Tibial artery (tissue), 4 donors: ENCODE measurements around the gene COL5A3.

Experiments
- DNase-seq, 2 donors: peaks; one replicate each; pipeline ENCODE4 v3.0.0-alpha.2; 2019
- H3K27ac ChIP-seq, 2 donors: fragments of 200-600 bp; sonication (generic) in 1 of 2; 1 replicate in 1 of 2; 2 replicates in 1 of 2; pipeline ENCODE4 v1.5.1; 2018 to 2019; ENCODE audit warnings: mild to moderate bottlenecking in 1 of 2
- H3K27me3 ChIP-seq, 2 donors: fragments of 200-600 bp; sonication (generic) in 1 of 2; one replicate each; pipeline versions ENCODE4 v1.5.1 to v1.6.0; 2016 to 2019
- H3K36me3 ChIP-seq, 3 donors: fragments of 200-600 bp; sonication (generic) in 2 of 3; one replicate each; pipeline ENCODE4 v1.5.1; 2016 to 2019; ENCODE audit warnings: mild to moderate bottlenecking in 2 of 3
- H3K4me1 ChIP-seq, 4 donors: fragments of 200-600 bp; sonication (generic) in 2 of 4; 1 replicate in 3 of 4; 2 replicates in 1 of 4; pipeline ENCODE4 v1.5.1; 2016 to 2019
- H3K4me3 ChIP-seq, 2 donors: fragments of 200-600 bp; sonication (generic) in 1 of 2; 1 replicate in 1 of 2; 2 replicates in 1 of 2; pipeline ENCODE4 v1.5.1; 2018 to 2019; ENCODE audit warnings: mild to moderate bottlenecking in 2 of 2
- H3K9me3 ChIP-seq, 3 donors: fragments of 200-600 bp; sonication (generic) in 1 of 3; one replicate each; pipeline ENCODE4 v1.5.1; 2016 to 2019
- intact Hi-C: fragments of 100-400 bp; cut with DNase I; formaldehyde crosslinking; loops from one replicate; pipeline ENCODE4 v1.15.0; 2023; ENCODE audit warnings: low total_unique reads
- TF ChIP-seq, protein P1 (sequence below), 2 experiments: fragments of 200-600 bp in 1 of 2; fragments of 450-650 bp in 1 of 2; IDR thresholded peaks; one replicate each; pipeline ENCODE4 v1.5.1; 2017 to 2019; ENCODE audit warnings: antibody characterized with exemption in 2 of 2, mild to moderate bottlenecking in 1 of 2, moderate library complexity in 1 of 2

The COL5A3 gene

GRCh38 chr19:9914001-9914314 is 96.3 kb downstream of the COL5A3 start:
- TF ChIP-seq, protein P1, sequence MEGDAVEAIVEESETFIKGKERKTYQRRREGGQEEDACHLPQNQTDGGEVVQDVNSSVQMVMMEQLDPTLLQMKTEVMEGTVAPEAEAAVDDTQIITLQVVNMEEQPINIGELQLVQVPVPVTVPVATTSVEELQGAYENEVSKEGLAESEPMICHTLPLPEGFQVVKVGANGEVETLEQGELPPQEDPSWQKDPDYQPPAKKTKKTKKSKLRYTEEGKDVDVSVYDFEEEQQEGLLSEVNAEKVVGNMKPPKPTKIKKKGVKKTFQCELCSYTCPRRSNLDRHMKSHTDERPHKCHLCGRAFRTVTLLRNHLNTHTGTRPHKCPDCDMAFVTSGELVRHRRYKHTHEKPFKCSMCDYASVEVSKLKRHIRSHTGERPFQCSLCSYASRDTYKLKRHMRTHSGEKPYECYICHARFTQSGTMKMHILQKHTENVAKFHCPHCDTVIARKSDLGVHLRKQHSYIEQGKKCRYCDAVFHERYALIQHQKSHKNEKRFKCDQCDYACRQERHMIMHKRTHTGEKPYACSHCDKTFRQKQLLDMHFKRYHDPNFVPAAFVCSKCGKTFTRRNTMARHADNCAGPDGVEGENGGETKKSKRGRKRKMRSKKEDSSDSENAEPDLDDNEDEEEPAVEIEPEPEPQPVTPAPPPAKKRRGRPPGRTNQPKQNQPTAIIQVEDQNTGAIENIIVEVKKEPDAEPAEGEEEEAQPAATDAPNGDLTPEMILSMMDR (IDR thresholded peaks at IDR 0.05): no peak
- Histone ChIP-seq H3K9me3 (no peaks in the 10 kb centered on the region), H3K36me3 (no peaks in the 10 kb centered on the region), H3K4me3 (peak overlapping the region; percentile 35 to 49), H3K27ac (no peak overlapping the region), H3K4me1 (peaks cover 0 to 20% (median 19%) of the 10 kb centered on the region in 4 donors), H3K27me3 (peaks cover 0 to 66% of the 10 kb centered on the region in 2 donors)
- DNase-seq: no peak
- intact Hi-C loops: no loop called here

GRCh38 chr19:9913237-9914000 is 96.9 kb downstream of the COL5A3 start:
- Histone ChIP-seq H3K27me3 (peaks cover 0 to 65% of the 10 kb centered on the region in 2 donors), H3K4me3 (peak overlapping the region; percentile 35 to 49), H3K27ac (no peak overlapping the region)

DNA sequence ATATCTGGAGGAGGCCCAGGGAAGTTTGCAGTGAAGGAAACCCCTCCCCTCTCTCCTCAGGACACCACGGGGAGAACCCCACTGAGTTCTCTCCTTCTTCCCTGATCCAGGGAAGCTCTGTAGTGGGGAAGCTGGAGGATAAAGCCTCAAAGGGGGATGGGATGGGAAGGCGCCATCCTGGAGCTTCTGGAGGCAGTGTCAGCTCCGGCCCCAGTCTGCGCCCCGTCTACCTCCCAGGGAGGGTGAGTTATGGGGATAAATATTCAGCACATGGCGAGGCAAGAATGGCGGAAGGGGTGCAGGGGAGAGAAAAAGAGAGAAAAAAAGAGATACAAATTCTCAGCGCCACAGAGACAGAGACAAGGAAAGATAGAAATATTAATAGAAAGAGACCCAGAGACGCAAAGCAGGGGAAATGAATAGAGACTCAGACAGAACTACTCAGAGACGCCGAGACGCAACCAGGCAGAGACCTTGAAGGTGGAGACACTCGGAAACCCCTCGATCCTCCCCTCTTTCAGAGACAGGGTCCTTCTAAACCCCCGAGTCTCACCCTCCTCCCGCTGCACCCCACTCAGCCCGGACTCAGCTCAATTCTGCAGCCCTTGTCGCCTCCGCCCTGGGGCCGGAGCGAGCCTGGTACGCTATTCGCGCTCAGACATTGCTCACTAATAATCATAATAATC is 97.6 kb downstream of the COL5A3 start:
- intact Hi-C loops: no loop called here
- no peak for DNase-seq
- H3K4me3 ChIP-seq: no peak overlapping the region

More at GRCh38 chr19:9913237-9914000, 96.9 kb downstream of the COL5A3 start:
- Histone ChIP-seq H3K4me1 (peaks cover 0 to 20% (median 19%) of the 10 kb centered on the region in 4 donors), H3K9me3 (no peaks in the 10 kb centered on the region), H3K36me3 (no peaks in the 10 kb centered on the region)
- intact Hi-C loops: no loop called here
- TF ChIP-seq, protein P1 (IDR thresholded peaks at IDR 0.05): no peak
- DNase-seq: no peak

GRCh38 chr19:9911524-9912185 is 98.6 kb downstream of the COL5A3 start:
- Histone ChIP-seq H3K9me3 (no peaks in the 10 kb centered on the region), H3K27ac (no peak overlapping the region), H3K4me3 (no peak overlapping the region), H3K4me1 (peaks cover 0 to 20% (median 19%) of the 10 kb centered on the region in 4 donors), H3K36me3 (no peaks in the 10 kb centered on the region), H3K27me3 (peaks cover 0 to 58% of the 10 kb centered on the region in 2 donors)
- TF ChIP-seq, protein P1 (IDR thresholded peaks at IDR 0.05): no peak
- no peak for DNase-seq
- intact Hi-C loops: no loop called here

More for the DNA sequence above, 97.6 kb downstream of the COL5A3 start:
- Histone ChIP-seq H3K9me3 (no peaks in the 10 kb centered on the region), H3K36me3 (no peaks in the 10 kb centered on the region), H3K4me1 (peaks cover 0 to 20% (median 19%) of the 10 kb centered on the region in 4 donors), H3K27me3 (peaks cover 0 to 60% of the 10 kb centered on the region in 2 donors), H3K27ac (no peak overlapping the region)
- TF ChIP-seq, protein P1 (IDR thresholded peaks at IDR 0.05): no peak

GRCh38 chr19:9910625-9911024 is 99.7 kb downstream of the COL5A3 start:
- intact Hi-C loops: no loop called here
- TF ChIP-seq, protein P1 (IDR thresholded peaks at IDR 0.05): no peak
- H3K4me3 ChIP-seq: no peak overlapping the region
- H3K4me1 ChIP-seq: peaks cover 0 to 20% (median 19%) of the 10 kb centered on the region in 4 donors
- H3K27me3 ChIP-seq: peaks cover 0 to 53% of the 10 kb centered on the region in 2 donors
- H3K27ac ChIP-seq: no peak overlapping the region
- H3K36me3 ChIP-seq: no peaks in the 10 kb centered on the region
- DNase-seq: no peak
- H3K9me3 ChIP-seq: no peaks in the 10 kb centered on the region
